CD4-positive, alpha-beta T cell treated with Interleukin-15 for 4 hours (primary cell): ENCODE data around the gene CFAP119.

Experiments used
- DNase-seq: peaks from one replicate; pipeline ENCODE4 v3.0.0-alpha.2; 2020; ENCODE audit warnings: low spot score

CFAP119 gene

GRCh38 chr16:30762991-30763725 lies 1.3 kb upstream of the CFAP119 start:
- DNase-seq, result no peak

GRCh38 chr16:30761427-30761927 lies 385 bp downstream of the CFAP119 start:
- peak; percentile 21 for DNase-seq

GRCh38 chr16:30760577-30761426 lies 1.1 kb downstream of the CFAP119 start:
- no peak for DNase-seq

GRCh38 chr16:30760001-30760559 lies 1.8 kb downstream of the CFAP119 start:
- no peak for DNase-seq

GRCh38 chr16:30758988-30759491 lies 2.8 kb downstream of the CFAP119 start:
- DNase-seq, result no peak

- no peak for DNase-seq
These were observed 4.5 kb downstream of the CFAP119 start for GRCh38 chr16:30757316-30757715.

- DNase-seq, result no peak
These were observed 5.1 kb downstream of the CFAP119 start for GRCh38 chr16:30756781-30757100.

GRCh38 chr16:30755955-30756780 lies 5.7 kb downstream of the CFAP119 start:
- no peak for DNase-seq

- no peak for DNase-seq
These were observed 8.3 kb downstream of the CFAP119 start for GRCh38 chr16:30753596-30753995.

- no peak for DNase-seq
These were observed 10.9 kb downstream of the CFAP119 start for GRCh38 chr16:30750876-30751465.

GRCh38 chr16:30750201-30750600 lies 11.7 kb downstream of the CFAP119 start:
- DNase-seq, result no peak

GRCh38 chr16:30748634-30749445 lies 13.0 kb downstream of the CFAP119 start:
- no peak for DNase-seq

GRCh38 chr16:30747799-30748633 lies 13.8 kb downstream of the CFAP119 start, which contains the start of gene PHKG2:
Gene PHKG2 (plus strand): TSS chr16:30748425. CDS start chr16:30748821, 396 bp downstream.
- DNase-seq, result peak; percentile 97

GRCh38 chr16:30747331-30747730 lies 14.5 kb downstream of the CFAP119 start:
- no peak for DNase-seq

GRCh38 chr16:30746638-30747175 lies 15.2 kb downstream of the CFAP119 start:
- DNase-seq, result no peak

GRCh38 chr16:30745082-30745481 lies 16.8 kb downstream of the CFAP119 start:
- DNase-seq, result no peak

GRCh38 chr16:30744183-30744582 lies 17.7 kb downstream of the CFAP119 start:
- DNase-seq, result no peak

GRCh38 chr16:30743716-30744115 lies 18.1 kb downstream of the CFAP119 start:
- DNase-seq, result no peak

- no peak for DNase-seq
These were observed 20.4 kb downstream of the CFAP119 start for GRCh38 chr16:30741461-30741914.
